H9 (cell line): ENCODE measurements around the gene MBP. TPM values are rescaled to one million over a fixed set of nuclear protein-coding genes. Genes with fewer than 3 reads are reported as not detected.
A peak's percentile ranks its signal among the peaks of the same experiment; 100 is the strongest.

Experiments used
- DNase-seq: peaks from one replicate; pipeline ENCODE4 v3.0.0-alpha.2; 2017
- H2AFZ ChIP-seq: one replicate; pipeline ENCODE4 v1.6.1; 2013; ENCODE audit warnings: mild to moderate bottlenecking, low read length, control low read depth, moderate library complexity
- H2AK5ac ChIP-seq: 2 replicates; pipeline ENCODE4 v1.6.1; 2013; ENCODE audit warnings: low read length, control low read depth, mixed read lengths; ENCODE audit not compliant: insufficient read length
- H2BK120ac ChIP-seq: one replicate; pipeline ENCODE4 v1.6.1; 2013; ENCODE audit warnings: low read depth, mild to moderate bottlenecking, low read length, control low read depth, inconsistent platforms; ENCODE audit not compliant: poor library complexity, severe bottlenecking
- H2BK12ac ChIP-seq: 2 replicates; pipeline ENCODE4 v1.6.1; 2013; ENCODE audit warnings: low read length, control low read depth, mixed read lengths, low read depth; ENCODE audit not compliant: insufficient read length
- H2BK15ac ChIP-seq: 2 replicates; pipeline ENCODE4 v1.6.1; 2013; ENCODE audit warnings: low read depth, low read length, control low read depth
- H2BK20ac ChIP-seq: one replicate; pipeline ENCODE4 v1.6.1; 2013; ENCODE audit warnings: low read depth, mild to moderate bottlenecking, low read length, control low read depth, inconsistent platforms; ENCODE audit not compliant: poor library complexity, severe bottlenecking
- H2BK5ac ChIP-seq: 2 replicates; pipeline ENCODE4 v1.6.1; 2013; ENCODE audit warnings: low read length, control low read depth, mixed read lengths; ENCODE audit not compliant: insufficient read length
- H3K14ac ChIP-seq: 2 replicates; pipeline ENCODE4 v1.6.1; 2013; ENCODE audit warnings: low read length, control low read depth; ENCODE audit not compliant: insufficient read depth
- H3K18ac ChIP-seq: 2 replicates; pipeline ENCODE4 v1.6.1; 2013; ENCODE audit warnings: low read depth, mild to moderate bottlenecking, mixed read lengths, low read length, control low read depth; ENCODE audit not compliant: insufficient read length
- H3K23ac ChIP-seq: 2 replicates; pipeline ENCODE4 v1.6.1; 2013; ENCODE audit warnings: low read length, control low read depth, mixed read lengths, low read depth; ENCODE audit not compliant: insufficient read length
- H3K23me2 ChIP-seq: 2 replicates; pipeline ENCODE4 v1.6.1; 2013; ENCODE audit warnings: low read depth, mild to moderate bottlenecking, mixed read lengths, low read length, control low read depth; ENCODE audit not compliant: insufficient read length, poor library complexity, severe bottlenecking
- H3K27ac ChIP-seq: 2 replicates; pipeline ENCODE4 v1.5.1; 2013; ENCODE audit warnings: low read length, control low read depth, mixed read lengths, low read depth; ENCODE audit not compliant: insufficient read length
- H3K27me3 ChIP-seq: 2 replicates; pipeline ENCODE4 v1.6.1; 2013; ENCODE audit warnings: low read length, control low read depth, inconsistent platforms; ENCODE audit not compliant: insufficient read depth
- H3K4ac ChIP-seq: 2 replicates; pipeline ENCODE4 v1.6.1; 2013; ENCODE audit warnings: low read depth, mild to moderate bottlenecking, control low read depth, inconsistent platforms, low read length, moderate library complexity
- H3K4me1 ChIP-seq: 2 replicates; pipeline ENCODE4 v1.6.1; 2013; ENCODE audit warnings: low read length, control low read depth, inconsistent platforms; ENCODE audit not compliant: insufficient read depth
- H3K4me2 ChIP-seq: 2 replicates; pipeline ENCODE4 v1.6.1; 2013; ENCODE audit warnings: low read length, control low read depth, mixed read lengths; ENCODE audit not compliant: insufficient read length, insufficient read depth
- H3K56ac ChIP-seq: 2 replicates; pipeline ENCODE4 v1.6.1; 2013; ENCODE audit warnings: low read depth, mild to moderate bottlenecking, mixed read lengths, low read length, control low read depth; ENCODE audit not compliant: insufficient read length
- H3K79me1 ChIP-seq: 2 replicates; pipeline ENCODE4 v1.6.1; 2013; ENCODE audit warnings: low read depth, mild to moderate bottlenecking, moderate library complexity, low read length, control low read depth, inconsistent platforms; ENCODE audit not compliant: insufficient read depth, poor library complexity, severe bottlenecking
- H3K79me2 ChIP-seq: 2 replicates; pipeline ENCODE4 v1.6.1; 2013; ENCODE audit warnings: low read length, control low read depth, inconsistent platforms; ENCODE audit not compliant: insufficient read depth
- H3K9ac ChIP-seq: 2 replicates; pipeline ENCODE4 v1.6.1; 2013; ENCODE audit warnings: low read length, control low read depth, mixed read lengths; ENCODE audit not compliant: insufficient read length; ENCODE audit errors: extremely low read depth
- H3K9me3 ChIP-seq: one replicate; pipeline ENCODE4 v1.6.1; 2013; ENCODE audit warnings: low read depth, low read length, inconsistent platforms; ENCODE audit not compliant: control insufficient read depth
- H3T11ph ChIP-seq: one replicate; pipeline ENCODE4 v1.6.1; 2013; ENCODE audit warnings: mild to moderate bottlenecking, low read length, control low read depth, inconsistent platforms
- H4K20me1 ChIP-seq: one replicate; pipeline ENCODE4 v1.6.1; 2013; ENCODE audit not compliant: control insufficient read depth, insufficient read length, insufficient read depth
- H4K5ac ChIP-seq: 2 replicates; pipeline ENCODE4 v1.6.1; 2013; ENCODE audit warnings: low read depth, mild to moderate bottlenecking, mixed read lengths, low read length, control low read depth; ENCODE audit not compliant: insufficient read length
- H4K8ac ChIP-seq: replicated peaks from 2 replicates; pipeline ENCODE4 v1.6.1; 2013; ENCODE audit warnings: low read length, control low read depth, mixed read lengths, low read depth; ENCODE audit not compliant: insufficient read length
- H4K91ac ChIP-seq: 2 replicates; pipeline ENCODE4 v1.6.1; 2013; ENCODE audit warnings: low read depth, mild to moderate bottlenecking, moderate library complexity, mixed read lengths, low read length, control low read depth; ENCODE audit not compliant: insufficient read length
- H3K27ac Mint-ChIP-seq, 3 experiments: 2 replicates in 2 of 3; 3 replicates in 1 of 3; pipeline ENCODE4 v1.8.0; 2020 to 2021; ENCODE audit warnings: mixed read lengths in 3 of 3, mild to moderate bottlenecking in 1 of 3, moderate library complexity in 1 of 3
- H3K27me3 Mint-ChIP-seq: 2 replicates; pipeline ENCODE4 v1.8.0; 2021; ENCODE audit warnings: low read depth, mild to moderate bottlenecking, moderate library complexity, mixed read lengths
- H3K36me3 Mint-ChIP-seq, 3 experiments: 2 replicates in 2 of 3; 3 replicates in 1 of 3; pipeline ENCODE4 v1.8.0; 2020 to 2021; ENCODE audit warnings: low read depth in 3 of 3, mixed read lengths in 3 of 3; ENCODE audit not compliant: insufficient read depth in 1 of 3
- H3K4me1 Mint-ChIP-seq, 2 experiments: 2 replicates each; pipeline ENCODE4 v1.8.0; 2020; ENCODE audit warnings: mixed read lengths in 2 of 2
- H3K4me3 Mint-ChIP-seq, 2 experiments: 2 replicates in 1 of 2; 3 replicates in 1 of 2; pipeline ENCODE4 v1.8.0; 2020 to 2021; ENCODE audit warnings: mild to moderate bottlenecking in 2 of 2, mixed read lengths in 2 of 2, moderate library complexity in 1 of 2
- H3K9me3 Mint-ChIP-seq, 2 experiments: 2 replicates in 1 of 2; 3 replicates in 1 of 2; pipeline ENCODE4 v1.8.0; 2020; ENCODE audit warnings: mild to moderate bottlenecking in 2 of 2, mixed read lengths in 2 of 2, moderate library complexity in 1 of 2
- CTCF ChIP-seq: fragments of 200-600 bp; sonication (generic); conservative IDR thresholded peaks from 3 replicates; pipeline ENCODE4 v1.8.0; 2021; ENCODE audit warnings: antibody characterized with exemption, mild to moderate bottlenecking
- WGBS: extraction: QIAGEN DNeasy Blood & Tissue Kit; methylation state at CpG from one replicate; pipeline ENCODE4 v1.1.7; 2013; ENCODE audit warnings: missing lambda C conversion rate, low lambda C conversion rate, mixed read lengths; ENCODE audit not compliant: insufficient read length; ENCODE audit errors: extremely low coverage; 5-methylcytosine and 5-hydroxymethylcytosine counted together
- total RNA-seq: library from RNA; stranded (reverse); gene quantifications from 2 replicates; pipeline ENCODE4 v1.2.1, GENCODE V29; 2021

MBP gene
- total RNA-seq, 1 experiment from 2014 or later, result 8.6 TPM

- peaks cover 11% of the 10 kb centered on the region for H3K27me3 Mint-ChIP-seq
- H3K4me2 ChIP-seq, result no peak overlapping the region
- H2BK20ac ChIP-seq, result no peak overlapping the region
- no peak overlapping the region for H3K14ac ChIP-seq
- no peak overlapping the region for H3K4me3 Mint-ChIP-seq
- no CpG with 5 or more reads among the region's 15 CpGs for WGBS
- no peak overlapping the region for H3T11ph ChIP-seq
- no peak overlapping the region for H2BK12ac ChIP-seq
- no peaks in the 10 kb centered on the region for H3K36me3 Mint-ChIP-seq
- no peak overlapping the region for H2BK15ac ChIP-seq
- peak overlapping the region in 1 of 3 experiments; percentile 82; a peak in 2 of 7 replicates for H3K27ac Mint-ChIP-seq
- H3K4me1 ChIP-seq, result peaks cover 2% of the 10 kb centered on the region; the same call in 1 of the 2 replicates
- no peaks in the 10 kb centered on the region for H3K23me2 ChIP-seq
- DNase-seq, result peak; percentile 76
- H4K8ac ChIP-seq, result no peak overlapping the region
- no peaks in the 10 kb centered on the region for H4K20me1 ChIP-seq
- no peak overlapping the region for H2BK5ac ChIP-seq
- H3K4me1 Mint-ChIP-seq, result peaks cover 41 to 45% of the 10 kb centered on the region in 2 experiments
- H3K18ac ChIP-seq, result no peak overlapping the region
- H2AK5ac ChIP-seq, result no peak overlapping the region
- H3K9ac ChIP-seq, result no peak overlapping the region
- H2BK120ac ChIP-seq, result no peak overlapping the region
- H3K9me3 ChIP-seq, result no peaks in the 10 kb centered on the region
- no peaks in the 10 kb centered on the region for H3K27me3 ChIP-seq
- no peak overlapping the region for H3K4ac ChIP-seq
- H3K27ac ChIP-seq, result no peak overlapping the region
- H4K5ac ChIP-seq, result no peak overlapping the region
- TF ChIP-seq CTCF, result peak; percentile 54; the same call in 2 of the 3 replicates
- H3K79me1 ChIP-seq, result no peaks in the 10 kb centered on the region
- H3K79me2 ChIP-seq, result no peaks in the 10 kb centered on the region
- no peak overlapping the region for H2AFZ ChIP-seq
- H4K91ac ChIP-seq, result no peak overlapping the region
- no peak overlapping the region for H3K23ac ChIP-seq
- H3K9me3 Mint-ChIP-seq, result no peaks in the 10 kb centered on the region
- H3K56ac ChIP-seq, result no peak overlapping the region
Measured at GRCh38 chr18:77054606-77055428, 77.8 kb downstream of the MBP start.
